CD4-positive, alpha-beta T cell treated with Interleukin-21 for 1 hour (primary cell): ENCODE data around the gene ARHGEF18.

Experiments
- DNase-seq: peaks from one replicate; pipeline ENCODE4 v3.0.0-alpha.2; 2020

The ARHGEF18 gene

GRCh38 chr19:7386308-7386707 is 37.6 kb downstream of the ARHGEF18 start:
- no peak for DNase-seq

DNA sequence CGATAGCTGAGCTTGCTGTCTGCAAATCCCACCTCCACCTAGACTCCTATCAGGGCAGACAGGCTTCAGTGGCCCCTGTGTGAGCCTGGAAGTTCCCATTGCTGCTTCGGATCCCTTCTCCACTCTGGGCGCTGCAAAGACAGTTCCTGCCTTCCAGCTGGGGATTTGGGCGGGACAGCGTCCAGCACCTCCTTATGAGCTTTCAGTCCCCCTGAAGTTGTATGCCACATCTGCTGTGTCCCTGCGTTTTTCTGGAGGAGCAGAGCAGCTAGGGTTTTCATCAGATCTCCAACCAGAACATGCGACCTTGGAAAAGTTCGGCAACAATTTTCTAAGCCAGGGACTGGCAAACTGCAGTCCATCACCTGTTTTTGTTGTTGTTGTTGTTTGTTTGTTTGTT is 38.0 kb downstream of the ARHGEF18 start:
- DNase-seq: no peak

- no peak for DNase-seq
Observed at GRCh38 chr19:7391218-7391670, 42.5 kb downstream of the ARHGEF18 start.

DNA sequence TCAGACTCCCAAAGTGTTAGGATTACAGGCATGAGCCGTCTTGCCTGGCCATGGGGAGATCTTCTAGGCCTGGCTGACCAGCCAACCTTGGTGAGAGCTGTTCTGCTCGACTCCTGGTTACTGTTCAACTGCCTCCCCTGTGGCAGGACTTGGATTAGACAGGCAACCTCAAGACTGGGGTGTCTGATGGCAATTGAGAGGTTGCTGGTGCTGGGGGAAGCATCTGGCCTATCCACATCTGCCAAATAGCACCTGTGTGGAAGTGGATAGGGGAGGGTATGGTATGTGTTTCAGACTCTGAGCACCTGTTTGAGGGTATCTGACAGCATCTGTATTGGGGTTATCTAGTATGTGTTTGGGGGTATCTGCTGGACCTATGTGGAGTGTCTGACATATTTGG is 44.7 kb downstream of the ARHGEF18 start:
- DNase-seq: no peak

DNA sequence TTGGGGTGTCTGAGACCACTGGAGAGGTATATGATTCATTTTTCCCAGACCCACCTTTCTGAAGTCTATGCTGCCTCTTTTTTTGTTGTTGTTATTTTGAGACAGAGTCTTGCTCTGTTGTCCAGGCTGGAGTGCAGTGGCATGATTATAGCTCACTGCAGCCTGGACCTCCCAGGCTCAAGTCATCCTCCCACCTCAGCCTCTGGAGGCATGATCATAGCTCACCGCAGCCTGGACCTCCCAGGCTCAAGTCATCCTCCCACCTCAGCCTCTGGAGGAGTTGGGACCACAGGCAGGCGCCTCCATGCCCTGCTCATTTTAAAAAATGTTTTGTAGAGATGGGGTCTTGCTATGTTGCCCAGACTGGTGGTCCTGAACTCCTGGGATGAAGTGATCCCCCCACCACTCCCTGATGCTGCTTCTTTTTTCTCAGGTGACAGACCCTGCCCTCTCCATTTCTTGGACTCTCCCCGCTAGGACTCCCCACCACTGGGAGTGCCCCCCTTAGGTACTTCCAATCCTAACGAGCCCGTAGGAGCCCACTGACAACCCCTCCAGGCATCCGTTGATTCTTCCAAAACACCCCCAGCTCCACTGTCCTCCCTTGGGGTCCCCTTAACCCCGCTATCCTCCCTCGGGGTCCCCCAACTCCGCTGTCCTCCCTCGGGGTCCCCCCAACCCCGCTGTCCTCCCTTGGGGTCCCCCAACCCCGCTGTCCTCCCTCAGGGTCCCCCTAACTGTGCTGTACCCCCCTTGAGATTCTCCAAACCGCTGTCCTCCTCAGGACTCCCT is 45.4 kb downstream of the ARHGEF18 start:
- no peak for DNase-seq

- DNase-seq: peak; percentile 91
Observed at GRCh38 chr19:7394731-7395359, 46.1 kb downstream of the ARHGEF18 start.

- DNase-seq: no peak
Observed at GRCh38 chr19:7395360-7396066, 46.8 kb downstream of the ARHGEF18 start.

DNA sequence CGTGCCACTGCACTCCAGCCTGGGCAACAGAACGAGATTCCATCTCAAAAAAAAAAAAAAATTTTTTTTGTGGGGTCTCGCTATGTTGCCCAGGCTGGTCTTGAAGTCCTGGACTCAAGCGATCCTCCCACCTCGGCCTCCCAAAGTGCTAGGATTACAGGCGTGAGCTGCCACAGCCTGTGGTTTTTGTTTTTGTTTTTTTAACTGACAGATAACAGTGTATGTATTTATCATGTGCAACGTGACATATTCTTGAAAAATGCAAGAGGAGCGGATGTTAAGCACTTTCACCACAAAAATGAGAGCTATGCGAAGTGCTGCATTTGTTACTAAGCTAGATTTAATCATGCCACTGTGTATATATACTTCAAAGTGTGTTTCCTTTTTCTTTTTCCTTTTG is 49.0 kb downstream of the ARHGEF18 start:
- no peak for DNase-seq
